A673 (cell line): ENCODE measurements around the gene ABLIM3. TPM values are rescaled to one million over a fixed set of nuclear protein-coding genes. Genes with fewer than 3 reads are reported as not detected.

Source experiments
- BruUV-seq: library from RNA; stranded (reverse); fragments of 400-500 nt; replicated peaks from 2 replicates; lab custom pipeline; 2021; lab: Mats Ljungman, UMichigan
- CTCF ChIA-PET: fragments of 300-600 bp; sonication (Branson Sonifier 250); formaldehyde crosslinking; loops from one replicate; lab custom pipeline; 2022; ENCODE audit warnings: antibody characterized with exemption; lab: Charles Lee
- POLR2A ChIA-PET: fragments of 300-600 bp; sonication (Branson Sonifier 250); formaldehyde crosslinking; loops from one replicate; lab custom pipeline; 2022; ENCODE audit warnings: antibody characterized with exemption; ENCODE audit not compliant: low non-redundant PET; lab: Charles Lee
- DNase-seq: peaks from one replicate; pipeline ENCODE4 v3.0.0-alpha.2; 2015; ENCODE audit warnings: low spot score
- H3K27ac ChIP-seq: fragments of 200-600 bp; sonication (generic); 2 replicates; pipeline ENCODE4 v1.5.1; 2016; ENCODE audit warnings: mixed run types, low read depth, mild to moderate bottlenecking, mixed read lengths, antibody characterized with exemption, low read length; ENCODE audit not compliant: poor library complexity, severe bottlenecking
- H3K27me3 ChIP-seq: fragments of 200-600 bp; sonication (generic); replicated peaks from 2 replicates; pipeline ENCODE4 v1.6.1; 2017; ENCODE audit warnings: mixed run types, low read depth, mild to moderate bottlenecking, mixed read lengths, antibody characterized with exemption, low read length; ENCODE audit not compliant: insufficient read depth, poor library complexity
- H3K36me3 ChIP-seq: fragments of 200-600 bp; sonication (generic); 2 replicates; pipeline ENCODE4 v1.6.1; 2016; ENCODE audit warnings: mixed run types, mild to moderate bottlenecking, mixed read lengths, antibody characterized with exemption, low read length; ENCODE audit not compliant: insufficient read depth, poor library complexity, severe bottlenecking
- H3K4me1 ChIP-seq: fragments of 200-600 bp; sonication (generic); 2 replicates; pipeline ENCODE4 v1.6.1; 2017; ENCODE audit warnings: mixed run types, mild to moderate bottlenecking, mixed read lengths, antibody characterized with exemption, low read length; ENCODE audit not compliant: insufficient read depth, poor library complexity, severe bottlenecking
- H3K4me3 ChIP-seq: fragments of 200-600 bp; sonication (generic); 2 replicates; pipeline ENCODE4 v1.5.1; 2016; ENCODE audit warnings: low read depth, mixed run types, mild to moderate bottlenecking, mixed read lengths, low read length; ENCODE audit not compliant: poor library complexity, severe bottlenecking
- H3K9me3 ChIP-seq: fragments of 200-600 bp; sonication (generic); 2 replicates; pipeline ENCODE4 v1.6.1; 2016; ENCODE audit warnings: mixed run types, low read depth, mild to moderate bottlenecking, mixed read lengths, antibody characterized with exemption, low read length; ENCODE audit not compliant: poor library complexity, severe bottlenecking
- EZH2 ChIP-seq: fragments of 200-600 bp; sonication (generic); IDR thresholded peaks from 2 replicates; pipeline ENCODE4 v1.6.1; 2017; ENCODE audit warnings: borderline replicate concordance, low read depth, mild to moderate bottlenecking, mixed read lengths, antibody characterized with exemption, low read length; ENCODE audit not compliant: poor library complexity, severe bottlenecking
- intact Hi-C: fragments of 100-400 bp; cut with micrococcal nuclease; formaldehyde crosslinking; loops from one replicate; pipeline ENCODE4 v1.10.0; 2022; ENCODE audit not compliant: unreplicated experiment
- total RNA-seq: library from RNA; stranded (reverse); gene quantifications from 2 replicates; pipeline ENCODE4 v1.2.3, GENCODE V29; 2021
- TF ChIP-seq, protein P1 (sequence below): fragments of 300-800, 200-600 bp; sonication (generic); conservative IDR thresholded peaks from 2 replicates; pipeline ENCODE4 v1.5.1; 2017; ENCODE audit warnings: low read depth, mild to moderate bottlenecking, antibody characterized with exemption, low read length, moderate library complexity, mixed read lengths

The ABLIM3 gene
- total RNA-seq, 1 experiment from 2014 or later, result not detected

DNA sequence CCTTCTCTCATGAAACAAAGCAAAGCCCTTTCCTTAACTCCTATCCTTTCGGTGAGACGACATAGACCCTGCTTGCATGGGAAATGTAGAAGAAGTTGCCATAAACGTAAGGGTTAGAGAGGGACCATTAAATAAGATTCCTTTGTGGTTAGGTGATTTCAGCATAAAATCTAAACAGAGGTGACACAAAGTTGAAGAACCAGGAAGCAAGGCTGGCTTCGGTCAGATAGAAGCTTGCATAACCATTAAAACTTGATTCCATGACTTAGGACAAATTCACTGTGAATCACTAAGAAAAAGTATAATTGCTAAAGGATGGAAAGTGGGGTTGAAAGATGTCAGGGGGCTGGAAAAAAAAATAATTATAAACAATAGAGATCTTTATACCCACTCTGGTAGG is 30.9 kb upstream of the ABLIM3 start:
- CTCF ChIA-PET, result no interaction called here

DNA sequence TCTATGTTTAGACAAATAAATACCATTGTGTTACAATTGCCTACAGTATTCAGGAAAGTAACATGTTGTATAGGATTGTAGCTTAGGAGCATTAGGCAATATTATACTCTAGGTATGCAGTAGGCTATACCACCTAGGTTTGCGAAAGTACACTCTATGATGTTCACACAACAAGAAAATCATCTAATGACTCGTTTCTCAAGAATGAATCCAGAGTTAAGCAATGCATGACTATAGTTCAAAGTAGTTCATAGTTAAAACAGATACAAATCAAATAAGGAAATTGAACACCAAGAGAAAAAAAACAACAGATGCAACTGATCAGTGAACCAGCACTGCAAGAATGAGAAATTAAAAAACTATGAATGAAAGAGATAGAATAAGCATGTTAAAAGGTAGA is 27.6 kb upstream of the ABLIM3 start:
- BruUV-seq, result no TSS peak
- no peaks in the 10 kb centered on the region for H3K4me1 ChIP-seq
- CTCF ChIA-PET, result no interaction called here
- no peak for DNase-seq
- H3K27me3 ChIP-seq, result peaks cover 26% of the 10 kb centered on the region
- POLR2A ChIA-PET, result no interaction called here
- no peak overlapping the region for H3K27ac ChIP-seq
- no peaks in the 10 kb centered on the region for H3K36me3 ChIP-seq
- no peak for TF ChIP-seq EZH2
- TF ChIP-seq, protein P1, sequence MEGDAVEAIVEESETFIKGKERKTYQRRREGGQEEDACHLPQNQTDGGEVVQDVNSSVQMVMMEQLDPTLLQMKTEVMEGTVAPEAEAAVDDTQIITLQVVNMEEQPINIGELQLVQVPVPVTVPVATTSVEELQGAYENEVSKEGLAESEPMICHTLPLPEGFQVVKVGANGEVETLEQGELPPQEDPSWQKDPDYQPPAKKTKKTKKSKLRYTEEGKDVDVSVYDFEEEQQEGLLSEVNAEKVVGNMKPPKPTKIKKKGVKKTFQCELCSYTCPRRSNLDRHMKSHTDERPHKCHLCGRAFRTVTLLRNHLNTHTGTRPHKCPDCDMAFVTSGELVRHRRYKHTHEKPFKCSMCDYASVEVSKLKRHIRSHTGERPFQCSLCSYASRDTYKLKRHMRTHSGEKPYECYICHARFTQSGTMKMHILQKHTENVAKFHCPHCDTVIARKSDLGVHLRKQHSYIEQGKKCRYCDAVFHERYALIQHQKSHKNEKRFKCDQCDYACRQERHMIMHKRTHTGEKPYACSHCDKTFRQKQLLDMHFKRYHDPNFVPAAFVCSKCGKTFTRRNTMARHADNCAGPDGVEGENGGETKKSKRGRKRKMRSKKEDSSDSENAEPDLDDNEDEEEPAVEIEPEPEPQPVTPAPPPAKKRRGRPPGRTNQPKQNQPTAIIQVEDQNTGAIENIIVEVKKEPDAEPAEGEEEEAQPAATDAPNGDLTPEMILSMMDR, result no peak
- H3K4me3 ChIP-seq, result no peak overlapping the region
- intact Hi-C loops, result loop anchor here (1.0 to 10.0 kb wide), 5 partner anchors 76 to 939 kb away; partner anchors contain the start of gene ADRB2
- H3K9me3 ChIP-seq, result no peaks in the 10 kb centered on the region

More for the DNA sequence above, 30.9 kb upstream of the ABLIM3 start:
- H3K9me3 ChIP-seq, result no peaks in the 10 kb centered on the region
- TF ChIP-seq, protein P1, result no peak
- TF ChIP-seq EZH2, result no peak
- no peaks in the 10 kb centered on the region for H3K4me1 ChIP-seq
- H3K4me3 ChIP-seq, result no peak overlapping the region
- no TSS peak for BruUV-seq
- no peak for DNase-seq
- H3K27ac ChIP-seq, result no peak overlapping the region
- POLR2A ChIA-PET, result no interaction called here
- no peaks in the 10 kb centered on the region for H3K27me3 ChIP-seq
- H3K36me3 ChIP-seq, result no peaks in the 10 kb centered on the region
- intact Hi-C loops, result loop anchor here (5.0 to 10.0 kb wide), 4 partner anchors 73 to 936 kb away; partner anchors contain the start of gene ADRB2

DNA sequence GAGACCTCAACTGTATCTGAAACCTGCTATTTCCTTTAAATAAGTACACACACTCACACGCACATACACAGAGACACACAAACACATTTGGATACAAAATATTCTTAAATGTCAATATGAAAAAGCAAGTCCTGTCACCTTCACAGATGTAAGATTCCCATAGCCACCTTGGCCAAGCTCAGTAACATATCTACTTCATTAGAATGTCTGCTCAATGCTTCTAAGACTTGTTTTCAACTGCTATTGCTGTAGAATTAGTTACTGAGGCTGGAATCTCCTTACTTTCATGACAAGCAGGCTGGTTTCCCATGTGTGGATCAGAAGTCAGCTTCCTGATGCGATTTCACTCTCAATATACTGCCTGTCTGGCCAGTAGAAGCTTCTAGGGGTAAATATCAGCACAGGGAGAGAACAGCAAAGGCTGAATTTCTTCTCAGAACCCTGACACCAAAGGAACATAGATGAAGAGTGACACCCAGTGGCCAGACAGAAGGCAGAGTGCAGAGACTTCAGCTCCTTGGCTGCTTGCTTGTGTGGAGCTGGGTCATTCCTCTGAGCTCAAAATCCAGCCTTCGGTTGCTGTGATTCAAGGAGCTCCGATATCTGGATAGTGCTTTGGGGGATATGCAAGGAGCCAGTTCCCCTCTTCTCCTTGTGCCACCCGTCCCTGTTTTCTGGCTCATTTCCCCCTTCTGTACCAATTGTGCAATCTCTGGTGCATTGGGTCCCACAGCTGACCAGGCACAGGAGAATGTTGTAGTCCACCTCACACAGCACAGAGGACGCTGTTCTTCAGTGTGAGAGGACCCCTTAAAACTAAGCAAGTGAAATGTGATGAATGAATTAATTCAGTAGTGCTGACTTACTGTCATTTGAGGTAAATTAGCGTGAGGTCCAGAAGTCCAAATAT is 26.6 kb upstream of the ABLIM3 start:
- Histone ChIP-seq H3K4me1 (no peaks in the 10 kb centered on the region), H3K9me3 (no peaks in the 10 kb centered on the region), H3K27ac (no peak overlapping the region), H3K36me3 (no peaks in the 10 kb centered on the region), H3K4me3 (no peak overlapping the region), H3K27me3 (peaks cover 34% of the 10 kb centered on the region)
- BruUV-seq, result no TSS peak
- peak; percentile 77 for DNase-seq
- intact Hi-C loops, result loop anchor here (1.0 to 10.0 kb wide), 5 partner anchors 77 to 940 kb away; partner anchors contain the start of gene ADRB2
- TF ChIP-seq, protein P1, result peak; percentile 68
- no peak for TF ChIP-seq EZH2
- ChIA-PET POLR2A (interaction anchor here (0.6 kb wide), 1 partner anchor 294 kb away, joined by 3 read pairs; no protein-coding TSS in a partner anchor), CTCF (interaction anchor here (0.5 to 1.2 kb wide), 8 partner anchors 79 to 383 kb away, joined by 3 to 10 read pairs (median 4); no protein-coding TSS in a partner anchor)
